HPDE6-E6E7 (cell line): Measurements from ENCODE around the gene IZUMO4.

Experiments
- DNase-seq: peaks from one replicate; pipeline ENCODE4 v3.0.0; 2011; ENCODE audit warnings: missing footprints; ENCODE audit errors: extremely low spot score

The IZUMO4 gene

GRCh38 chr19:2059422-2060201 lies 37.1 kb upstream of the IZUMO4 start:
- peak; percentile 28 for DNase-seq

DNA sequence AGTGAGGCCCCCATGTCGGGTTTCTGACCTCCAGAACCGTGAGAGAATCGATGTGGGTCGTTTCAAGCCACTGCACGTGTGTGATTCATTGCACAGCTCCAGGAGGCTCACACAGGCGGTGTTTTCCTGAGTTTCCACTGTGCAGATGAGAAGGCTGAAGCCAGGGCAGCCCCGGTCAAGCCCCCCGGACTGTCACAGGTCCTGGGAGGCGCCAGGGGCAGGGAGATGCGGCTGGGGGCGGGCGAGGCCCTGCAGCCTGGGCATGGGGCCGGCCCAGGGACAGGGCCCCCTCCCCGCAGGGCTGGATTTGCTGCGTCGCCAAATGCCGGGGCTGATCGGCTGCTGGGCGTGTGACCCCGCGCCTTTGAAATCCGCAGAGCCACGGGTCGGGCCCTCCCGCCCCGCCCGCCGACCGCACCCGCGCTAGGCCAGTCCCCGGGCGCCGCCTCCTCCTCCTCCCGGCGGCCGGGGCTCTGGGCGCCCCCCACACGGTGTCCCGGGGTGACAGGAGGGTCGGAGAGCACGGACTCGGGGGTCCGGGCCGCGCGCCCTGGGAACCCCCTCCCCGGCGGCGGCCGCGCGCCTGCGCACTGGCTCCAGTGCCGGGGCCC lies 35.7 kb upstream of the IZUMO4 start:
- DNase-seq: peak; percentile 34

DNA sequence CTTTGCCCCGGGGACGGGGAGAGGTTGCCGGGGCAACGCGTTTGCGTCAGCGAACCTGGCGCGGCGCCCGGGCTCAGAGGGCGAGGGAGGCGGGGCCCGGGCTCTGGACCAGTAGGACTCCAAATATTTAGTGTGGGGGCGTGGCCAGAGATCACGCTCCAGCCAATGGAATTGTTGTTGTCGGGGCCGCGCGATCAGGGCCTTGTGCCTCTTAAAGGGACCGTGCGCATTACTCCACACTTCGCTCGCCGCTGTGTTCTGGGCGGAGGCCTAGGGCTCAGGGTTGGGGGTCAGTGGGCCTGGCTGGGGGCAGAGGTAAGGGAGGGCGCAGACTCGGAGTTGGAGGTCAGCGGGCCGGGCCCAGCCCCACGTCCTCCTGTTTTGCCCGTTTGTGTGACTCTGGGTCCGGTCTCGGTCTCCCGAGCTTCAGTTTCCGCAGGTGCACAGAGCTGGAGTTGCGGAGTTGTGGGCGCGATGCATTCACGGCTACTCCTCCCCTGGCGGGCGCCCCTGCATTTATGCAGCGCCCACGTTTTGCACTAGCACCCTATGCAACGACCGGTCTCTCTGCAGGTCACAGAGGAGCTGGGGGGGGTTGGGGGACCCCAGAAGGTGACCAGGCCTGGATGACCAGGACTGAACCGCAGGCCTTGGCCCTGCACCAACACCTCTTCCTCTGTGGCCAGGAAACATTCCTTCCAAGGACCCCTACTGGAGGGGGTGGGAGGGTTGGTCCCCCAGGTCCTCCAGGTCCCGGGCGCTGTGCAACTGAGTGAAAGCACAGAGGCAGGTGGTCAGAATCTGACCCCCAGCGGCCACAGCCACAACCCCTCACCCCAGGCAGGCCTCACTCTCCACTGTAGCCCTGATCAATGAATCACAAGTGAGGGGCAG lies 35.0 kb upstream of the IZUMO4 start:
- DNase-seq: peak; percentile 94

DNA sequence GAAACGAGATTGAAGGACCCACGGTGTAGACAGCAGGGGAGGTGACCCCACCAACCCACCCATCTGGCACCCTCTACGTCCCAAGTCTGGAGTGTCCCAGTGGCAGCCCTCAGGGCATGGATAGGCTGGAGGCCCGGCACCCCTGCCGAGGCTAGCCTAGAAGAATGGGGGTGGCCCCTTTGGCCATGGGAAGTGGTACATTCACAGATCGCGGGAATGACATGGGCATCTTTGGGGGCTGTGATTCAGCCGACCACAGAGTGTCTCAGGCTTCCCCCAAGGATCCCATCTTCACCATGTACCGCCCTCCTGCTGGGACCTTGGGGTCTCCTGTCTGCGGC lies 34.4 kb upstream of the IZUMO4 start:
- DNase-seq: no peak

- no peak for DNase-seq
Observed at GRCh38 chr19:2062770-2063169, 33.9 kb upstream of the IZUMO4 start.

- no peak for DNase-seq
Observed at GRCh38 chr19:2063824-2064223, 32.9 kb upstream of the IZUMO4 start.

GRCh38 chr19:2064395-2064787 lies 32.3 kb upstream of the IZUMO4 start:
- no peak for DNase-seq

- DNase-seq: no peak
Observed at GRCh38 chr19:2064788-2065524, 31.8 kb upstream of the IZUMO4 start.

DNA sequence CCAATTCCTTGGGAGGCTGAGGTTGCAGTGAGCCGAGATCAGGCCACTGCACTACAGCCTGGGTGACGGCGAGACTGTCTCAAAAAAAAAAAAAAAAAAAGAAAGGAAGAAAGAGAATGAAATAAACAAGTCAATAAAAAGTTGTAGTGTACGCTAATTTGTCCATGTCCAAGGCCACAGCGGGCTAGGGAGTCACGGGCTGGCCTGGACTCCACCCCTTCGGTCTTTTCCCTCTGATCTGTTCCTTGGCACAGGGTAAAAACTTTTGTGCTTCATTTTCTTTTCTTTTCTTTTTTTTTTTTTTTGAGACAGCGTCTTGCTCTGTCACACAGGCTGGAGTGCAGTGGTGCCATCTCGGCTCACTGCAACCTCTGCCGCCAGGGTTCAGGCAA lies 26.3 kb upstream of the IZUMO4 start:
- no peak for DNase-seq

DNA sequence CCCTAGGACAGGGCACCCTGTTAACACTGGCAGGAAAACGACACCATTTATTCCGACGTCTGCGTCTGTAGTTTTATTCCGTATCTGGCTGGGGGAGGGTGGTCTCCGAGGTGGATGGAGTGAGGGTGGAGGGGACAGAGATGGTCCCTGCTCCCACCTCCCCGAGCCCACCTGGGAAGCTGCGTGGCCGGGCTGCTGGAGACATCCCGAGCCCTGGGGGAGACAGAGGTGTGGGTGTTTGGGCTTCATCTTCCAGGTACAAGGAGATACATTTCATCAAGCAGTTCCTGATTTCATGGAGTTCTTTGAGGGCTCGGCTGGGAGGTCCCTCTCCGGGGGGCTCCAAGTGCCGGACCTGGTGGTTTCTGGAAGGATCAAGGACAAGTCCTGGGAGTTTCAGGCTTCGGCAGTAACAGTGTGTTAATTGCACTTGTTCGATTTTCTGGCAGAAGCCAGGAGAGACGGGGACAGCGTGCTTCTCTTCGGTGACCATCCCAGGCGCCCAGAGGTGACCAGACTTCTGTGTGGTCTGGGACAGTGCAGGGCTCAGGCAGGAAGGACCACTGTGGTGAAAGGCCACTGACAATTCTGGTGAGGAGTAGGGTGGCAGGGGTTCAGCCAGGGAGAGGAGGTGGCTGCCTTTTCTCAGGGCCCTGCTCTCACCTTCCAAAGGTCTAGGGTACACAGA lies 25.6 kb upstream of the IZUMO4 start:
- DNase-seq: no peak

DNA sequence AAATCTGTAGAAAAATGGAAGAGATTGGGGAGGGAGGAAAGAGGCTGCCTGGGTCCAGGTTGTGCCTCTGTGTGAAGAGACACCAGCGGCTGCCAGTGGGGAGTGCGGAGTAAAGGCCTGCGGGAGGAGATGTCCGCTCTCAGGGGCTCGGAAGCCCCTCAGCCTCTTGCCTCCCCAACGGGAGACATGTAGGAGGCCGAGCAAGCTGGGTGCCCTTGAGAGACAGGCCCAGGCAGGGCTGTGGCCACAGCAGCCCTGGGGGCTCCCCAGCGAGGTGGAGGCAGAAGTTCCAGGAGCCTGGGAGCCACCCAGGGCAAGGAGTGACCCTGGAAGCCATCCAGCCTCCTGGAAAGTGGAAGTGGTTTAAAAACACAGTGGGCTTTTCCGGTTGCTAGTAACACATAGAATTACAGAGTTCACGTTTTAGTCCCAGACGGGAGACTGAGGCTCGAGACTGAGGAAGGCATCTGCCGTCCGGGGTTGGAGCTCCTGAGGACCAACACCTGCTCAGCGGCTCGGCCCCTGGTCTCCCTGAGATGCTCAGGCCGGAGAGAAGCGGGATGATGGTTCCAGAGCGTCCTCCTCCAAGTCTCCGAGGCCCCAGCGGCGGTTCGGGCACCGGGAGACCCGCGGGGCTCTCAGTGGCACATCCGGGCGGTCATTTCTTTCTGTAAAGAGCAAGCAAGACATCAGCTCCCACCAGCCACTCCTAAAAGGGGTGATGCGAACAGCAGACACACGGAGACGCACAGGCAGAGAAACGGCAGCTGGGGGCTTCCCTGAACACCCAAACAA lies 23.8 kb upstream of the IZUMO4 start:
- no peak for DNase-seq

GRCh38 chr19:2076526-2076944 lies 20.2 kb upstream of the IZUMO4 start:
- DNase-seq: no peak

- no peak for DNase-seq
Observed at GRCh38 chr19:2077398-2077797, 19.3 kb upstream of the IZUMO4 start.

DNA sequence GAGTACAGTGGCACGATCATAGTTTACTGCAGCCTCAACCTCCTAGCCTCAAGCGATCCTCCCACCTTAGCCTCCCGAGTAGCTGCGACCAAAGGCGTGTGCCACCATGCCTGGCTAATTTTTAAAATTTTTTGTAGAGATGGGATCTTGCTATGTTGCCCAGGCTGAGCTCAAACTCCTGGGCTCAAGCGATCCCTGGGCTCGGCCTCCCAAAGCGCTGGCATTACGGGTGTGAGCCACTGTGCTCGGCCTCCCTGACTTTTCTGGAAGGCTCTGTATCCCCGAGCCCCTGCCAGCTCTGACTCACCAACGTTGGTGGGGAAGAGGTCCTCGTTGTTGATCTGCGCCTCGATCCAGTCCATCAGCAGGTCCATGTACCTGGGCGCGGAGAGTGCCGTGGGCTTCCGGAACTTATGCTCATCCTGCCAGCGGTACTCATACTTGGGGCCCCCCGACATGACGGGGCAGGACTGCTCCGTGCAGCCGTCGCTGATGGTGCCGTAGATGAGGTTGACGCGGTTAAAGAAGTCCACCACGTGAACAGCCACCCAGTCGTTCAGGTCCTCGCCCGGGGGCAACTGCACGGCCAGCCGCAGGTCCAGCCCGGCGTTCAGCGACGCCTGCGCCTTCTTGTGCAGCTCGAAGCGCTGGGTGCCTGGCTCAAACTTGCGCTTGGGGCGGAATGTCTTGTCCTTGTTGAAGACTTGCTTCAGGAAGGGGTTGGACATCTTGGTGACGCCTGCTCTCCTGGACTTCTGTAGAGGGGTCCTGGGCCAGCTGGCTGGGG lies 18.7 kb upstream of the IZUMO4 start:
- DNase-seq: no peak

- DNase-seq: no peak
Observed at GRCh38 chr19:2079076-2079864, 17.4 kb upstream of the IZUMO4 start.

- no peak for DNase-seq
Observed at GRCh38 chr19:2079865-2080301, 16.8 kb upstream of the IZUMO4 start.

- DNase-seq: no peak
Observed at GRCh38 chr19:2080336-2080988, 16.3 kb upstream of the IZUMO4 start.
